NCI-H2081 treated with DMSO at 0.1 percent for 48 hours (cell line): ENCODE measurements around the gene SUPT20HL2.
"Not testable (repeated sequence)": the region's sequence is repeated elsewhere in the genome, so short reads cannot be mapped to it uniquely, and the experiment has no call there.

Experiments used
- DNase-seq: peaks from one replicate; lab custom pipeline; 2025; lab: John Stamatoyannopoulos, UW

SUPT20HL2 gene

GRCh38 chrX:24309580-24310374 lies 4.1 kb downstream of the SUPT20HL2 start:
- DNase-seq: not testable (repeated sequence)

GRCh38 chrX:24308803-24309202 lies 5.1 kb downstream of the SUPT20HL2 start:
- not testable (repeated sequence) for DNase-seq

- DNase-seq: no peak
These were observed 7.4 kb downstream of the SUPT20HL2 start for GRCh38 chrX:24306440-24306839.

GRCh38 chrX:24305905-24306304 lies 8.0 kb downstream of the SUPT20HL2 start:
- DNase-seq: no peak

- DNase-seq: no peak
These were observed 12.1 kb downstream of the SUPT20HL2 start for GRCh38 chrX:24301806-24302205.

GRCh38 chrX:24301060-24301459 lies 12.8 kb downstream of the SUPT20HL2 start:
- DNase-seq: no peak

- no peak for DNase-seq
These were observed 15.7 kb downstream of the SUPT20HL2 start for GRCh38 chrX:24298191-24298590.

GRCh38 chrX:24294619-24295018 lies 19.2 kb downstream of the SUPT20HL2 start:
- no peak for DNase-seq

GRCh38 chrX:24293412-24293811 lies 20.5 kb downstream of the SUPT20HL2 start:
- DNase-seq: no peak

- DNase-seq: no peak
These were observed 21.5 kb downstream of the SUPT20HL2 start for GRCh38 chrX:24292353-24292752.

- no peak for DNase-seq
These were observed 28.8 kb downstream of the SUPT20HL2 start for GRCh38 chrX:24285082-24285481.

- DNase-seq: no peak
These were observed 30.6 kb downstream of the SUPT20HL2 start for GRCh38 chrX:24283127-24283794.

GRCh38 chrX:24282381-24283126 lies 31.3 kb downstream of the SUPT20HL2 start:
- DNase-seq: no peak

- DNase-seq: no peak
These were observed 36.5 kb downstream of the SUPT20HL2 start for GRCh38 chrX:24277405-24277804.

- DNase-seq: no peak
These were observed 37.9 kb downstream of the SUPT20HL2 start for GRCh38 chrX:24276015-24276414.

GRCh38 chrX:24271262-24271661 lies 42.6 kb downstream of the SUPT20HL2 start:
- no peak for DNase-seq

GRCh38 chrX:24268786-24269185 lies 45.1 kb downstream of the SUPT20HL2 start:
- no peak for DNase-seq

- DNase-seq: no peak
These were observed 46.9 kb downstream of the SUPT20HL2 start for GRCh38 chrX:24266996-24267395.

GRCh38 chrX:24264383-24264782 lies 49.5 kb downstream of the SUPT20HL2 start:
- no peak for DNase-seq

GRCh38 chrX:24262309-24262708 lies 51.6 kb downstream of the SUPT20HL2 start:
- no peak for DNase-seq
